DND-41 (cell line): Measurements from ENCODE around the gene HES3.

Experiments
- CTCF ChIP-seq: IDR thresholded peaks from 2 replicates; pipeline ENCODE4 v1.5.1; 2012; ENCODE audit warnings: borderline replicate concordance, low read length, moderate library complexity, mild to moderate bottlenecking; ENCODE audit not compliant: poor library complexity, severe bottlenecking; ENCODE audit errors: extremely low read depth
- EZH2 ChIP-seq: IDR thresholded peaks from 3 replicates; pipeline ENCODE4 v1.6.1; 2012; ENCODE audit warnings: borderline replicate concordance, low read depth, mild to moderate bottlenecking, moderate library complexity, low read length, inconsistent platforms; ENCODE audit not compliant: severe bottlenecking

- TF ChIP-seq CTCF (no peak), EZH2 (no peak)
Measured at GRCh38 chr1:6251681-6252373, 7.8 kb downstream of the HES3 start.
